AG10803 (cell line): ENCODE data around the gene CAMKK2.

ENCODE experiments used
- DNase-seq: peaks from one replicate; pipeline ENCODE4 v3.0.0; 2010; ENCODE audit warnings: low read depth
- H3K4me3 ChIP-seq: 2 replicates; pipeline ENCODE4 v1.5.1; 2011; ENCODE audit warnings: mild to moderate bottlenecking, low read length, control low read depth
- TF ChIP-seq, protein P1 (sequence below): conservative IDR thresholded peaks from 2 replicates; pipeline ENCODE4 v1.5.1; 2011; ENCODE audit warnings: mild to moderate bottlenecking, low read length, control low read depth, inconsistent platforms

Gene CAMKK2

DNA sequence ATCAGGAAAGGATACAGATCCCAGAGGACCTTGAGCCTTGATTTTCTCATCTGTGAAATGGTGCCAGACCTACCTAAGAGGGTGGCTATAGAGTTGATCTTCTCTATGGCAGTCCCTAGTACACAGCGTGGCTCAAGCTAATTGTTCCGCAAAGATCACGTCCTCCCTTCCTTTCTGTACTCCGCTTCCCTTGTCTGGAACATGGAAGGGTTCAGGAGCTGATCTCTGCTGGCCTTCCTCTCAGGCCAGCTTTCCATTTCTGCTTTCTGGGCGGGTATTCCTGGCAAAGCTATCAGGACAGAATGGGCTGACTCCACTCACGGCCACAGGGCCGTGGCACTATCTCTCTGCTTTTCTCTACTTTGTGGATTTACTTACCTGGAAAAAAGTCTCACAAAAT lies 6.5 kb downstream of the CAMKK2 start:
- no peak for DNase-seq

GRCh38 chr12:121288986-121289385 lies 7.5 kb downstream of the CAMKK2 start:
- H3K4me3 ChIP-seq = no peak overlapping the region
- DNase-seq = no peak
- TF ChIP-seq, protein P1, sequence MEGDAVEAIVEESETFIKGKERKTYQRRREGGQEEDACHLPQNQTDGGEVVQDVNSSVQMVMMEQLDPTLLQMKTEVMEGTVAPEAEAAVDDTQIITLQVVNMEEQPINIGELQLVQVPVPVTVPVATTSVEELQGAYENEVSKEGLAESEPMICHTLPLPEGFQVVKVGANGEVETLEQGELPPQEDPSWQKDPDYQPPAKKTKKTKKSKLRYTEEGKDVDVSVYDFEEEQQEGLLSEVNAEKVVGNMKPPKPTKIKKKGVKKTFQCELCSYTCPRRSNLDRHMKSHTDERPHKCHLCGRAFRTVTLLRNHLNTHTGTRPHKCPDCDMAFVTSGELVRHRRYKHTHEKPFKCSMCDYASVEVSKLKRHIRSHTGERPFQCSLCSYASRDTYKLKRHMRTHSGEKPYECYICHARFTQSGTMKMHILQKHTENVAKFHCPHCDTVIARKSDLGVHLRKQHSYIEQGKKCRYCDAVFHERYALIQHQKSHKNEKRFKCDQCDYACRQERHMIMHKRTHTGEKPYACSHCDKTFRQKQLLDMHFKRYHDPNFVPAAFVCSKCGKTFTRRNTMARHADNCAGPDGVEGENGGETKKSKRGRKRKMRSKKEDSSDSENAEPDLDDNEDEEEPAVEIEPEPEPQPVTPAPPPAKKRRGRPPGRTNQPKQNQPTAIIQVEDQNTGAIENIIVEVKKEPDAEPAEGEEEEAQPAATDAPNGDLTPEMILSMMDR = no peak

More for the DNA sequence above, 6.5 kb downstream of the CAMKK2 start:
- no peak overlapping the region for H3K4me3 ChIP-seq
- TF ChIP-seq, protein P1 = no peak

DNA sequence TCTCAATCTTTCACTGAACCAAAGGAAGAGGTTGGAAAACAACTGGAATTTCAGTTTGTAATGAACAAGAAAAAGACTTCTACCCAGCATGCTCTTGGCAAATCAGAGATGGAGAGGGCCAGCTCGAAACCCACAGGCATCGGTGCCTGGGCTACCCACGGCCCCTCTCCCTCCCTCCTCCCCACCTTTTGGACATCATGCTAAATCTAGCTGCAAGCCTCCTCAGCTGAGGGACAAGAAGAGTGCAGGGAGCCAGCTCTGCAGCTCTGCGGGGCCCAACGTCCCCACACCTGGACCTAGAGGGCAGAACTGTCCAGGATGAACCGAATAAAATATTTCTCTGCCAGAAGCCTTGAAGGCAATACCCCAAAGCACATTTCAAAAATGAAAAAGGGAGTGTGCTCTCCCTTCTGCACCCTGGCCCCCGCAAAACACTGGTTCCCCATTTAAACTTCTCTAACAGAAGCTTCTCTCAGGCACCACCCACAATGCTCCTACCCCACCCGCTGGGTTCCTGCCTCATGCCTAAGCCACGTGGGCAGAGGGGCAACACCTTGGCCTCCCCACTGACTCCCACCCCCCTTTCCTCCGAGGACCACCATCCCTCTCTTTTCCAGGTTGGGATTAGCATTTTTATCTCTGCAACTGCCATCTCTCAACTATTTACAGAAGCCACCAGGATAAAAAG lies 8.2 kb downstream of the CAMKK2 start:
- TF ChIP-seq, protein P1 = no peak
- no peak for DNase-seq

DNA sequence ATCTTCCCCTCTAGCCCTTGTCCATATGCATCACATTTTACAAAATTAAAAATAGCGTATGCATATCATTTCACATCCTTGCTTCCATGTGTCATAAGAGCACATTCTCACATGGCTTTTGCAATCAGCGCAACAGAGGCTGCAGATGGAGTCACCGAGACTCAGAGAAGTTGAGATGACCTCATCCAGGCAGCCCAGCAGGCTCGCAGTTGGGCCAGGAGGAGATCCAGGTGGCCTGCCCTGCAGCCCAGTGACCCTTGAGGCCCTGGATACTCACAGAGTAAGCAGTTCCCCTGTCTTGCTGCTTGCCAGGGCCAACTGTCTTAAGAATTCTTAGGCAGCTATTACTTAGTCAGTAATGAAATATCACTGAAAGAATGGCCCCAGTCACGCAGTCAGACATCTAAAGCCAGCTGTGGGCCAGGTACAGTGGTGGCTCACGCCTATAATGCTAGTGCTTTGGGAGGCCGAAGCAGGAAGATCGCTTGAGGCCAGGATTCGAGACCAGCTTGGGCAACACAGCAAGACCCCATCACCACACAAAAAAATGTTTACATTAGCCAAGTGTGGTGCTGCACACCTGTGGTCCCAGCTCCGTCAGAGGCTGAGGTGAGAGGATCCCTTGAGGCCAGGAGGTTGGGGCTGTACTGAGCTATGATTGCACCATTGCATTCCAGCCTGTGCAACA lies 9.1 kb downstream of the CAMKK2 start:
- peak; percentile 64 for DNase-seq
- TF ChIP-seq, protein P1 = no peak

More for the DNA sequence above, 8.2 kb downstream of the CAMKK2 start:
- H3K4me3 ChIP-seq = no peak overlapping the region

GRCh38 chr12:121285856-121286255 lies 10.7 kb downstream of the CAMKK2 start:
- H3K4me3 ChIP-seq = no peak overlapping the region
- DNase-seq = no peak
- TF ChIP-seq, protein P1 = no peak

More for the DNA sequence above, 9.1 kb downstream of the CAMKK2 start:
- H3K4me3 ChIP-seq = no peak overlapping the region

DNA sequence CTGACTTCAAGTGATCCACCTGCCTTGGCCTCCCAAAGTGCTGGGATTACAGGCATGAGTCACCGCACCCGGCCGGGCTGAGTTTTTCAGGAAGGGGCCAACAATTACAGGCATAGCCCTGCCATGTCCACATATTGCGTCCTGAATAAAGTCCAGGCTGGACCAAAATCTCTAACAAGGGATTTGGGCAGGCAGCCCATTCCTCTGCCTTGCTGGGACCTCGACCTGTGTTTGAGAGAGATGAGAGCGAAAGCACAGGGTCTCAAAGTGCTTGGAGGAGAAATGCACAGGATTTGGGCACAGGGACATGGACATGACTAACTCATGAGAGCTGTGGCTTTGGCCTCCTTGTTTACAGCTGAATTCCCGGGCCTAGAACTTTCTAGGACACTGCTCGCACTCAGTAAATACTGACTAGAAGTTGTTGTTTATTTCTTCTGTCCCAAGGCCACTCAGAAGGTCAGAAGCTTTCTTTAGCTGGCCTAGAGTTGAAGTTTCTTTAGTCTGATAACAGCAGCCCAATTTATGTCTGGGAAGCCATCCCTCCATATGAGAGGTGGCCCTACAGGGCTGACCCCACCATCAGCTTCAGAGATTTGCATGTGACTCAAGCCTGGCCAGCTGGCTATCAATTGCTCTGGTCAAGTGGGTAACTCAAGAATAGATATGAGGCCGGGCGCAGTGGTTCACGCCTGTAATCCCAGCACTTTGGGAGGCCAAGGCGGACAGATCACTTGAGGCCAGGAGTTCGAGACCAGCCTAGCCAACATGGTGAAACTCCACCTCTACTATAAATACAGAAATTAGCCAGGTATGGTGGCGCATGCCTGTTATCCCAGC lies 11.7 kb downstream of the CAMKK2 start:
- H3K4me3 ChIP-seq = no peak overlapping the region
- DNase-seq = peak; percentile 13
- TF ChIP-seq, protein P1 = no peak
